Transverse colon (tissue), 4 donors: ENCODE results near the gene CHST11. TPM values are rescaled to one million over a fixed set of nuclear protein-coding genes. Genes with fewer than 3 reads are reported as not detected.

ENCODE experiments used
- DNase-seq: peaks from one replicate; pipeline ENCODE4 v3.0.0-alpha.2; 2019
- H3K27ac ChIP-seq, 4 donors: fragments of 200-600 bp; sonication (generic); 2 replicates each; pipeline ENCODE4 v1.5.1; 2016 to 2018; ENCODE audit warnings: inconsistent platforms in 4 of 4
- H3K27me3 ChIP-seq: fragments of 200-600 bp; sonication (generic); 2 replicates; pipeline ENCODE4 v1.5.1; 2017; ENCODE audit warnings: inconsistent platforms
- H3K36me3 ChIP-seq, 4 donors: fragments of 200-600 bp; sonication (generic); 2 replicates each; pipeline ENCODE4 v1.5.1; 2017 to 2019; ENCODE audit warnings: inconsistent platforms in 4 of 4
- H3K4me1 ChIP-seq, 4 donors: fragments of 200-600 bp; sonication (generic); 2 replicates each; pipeline ENCODE4 v1.5.1; 2017 to 2020; ENCODE audit warnings: inconsistent platforms in 4 of 4
- H3K4me3 ChIP-seq, 4 donors: fragments of 200-600 bp; sonication (generic); 1 replicate in 1 of 4; 2 replicates in 3 of 4; pipeline versions ENCODE4 v1.5.1 to v1.6.1; 2017 to 2019; ENCODE audit warnings: inconsistent platforms in 4 of 4
- H3K9me3 ChIP-seq, 2 donors: fragments of 200-600 bp; sonication (generic); 2 replicates each; pipeline ENCODE4 v1.5.1; 2017 to 2019; ENCODE audit warnings: inconsistent platforms in 2 of 2
- EP300 ChIP-seq: sonication (generic); formaldehyde crosslinking; IDR thresholded peaks from one replicate; pipeline ENCODE4 v1.6.1; 2017; ENCODE audit warnings: antibody characterized with exemption, low read depth
- POLR2A ChIP-seq: fragments of 450-650 bp; IDR thresholded peaks from one replicate; pipeline ENCODE4 v1.6.1; 2016; ENCODE audit warnings: antibody characterized with exemption, mild to moderate bottlenecking, moderate library complexity
- POLR2AphosphoS5 ChIP-seq, 3 donors: sonication (generic); formaldehyde crosslinking; IDR thresholded peaks; one replicate each; pipeline ENCODE4 v1.6.1; 2016; ENCODE audit warnings: antibody characterized with exemption in 3 of 3
- WGBS, 2 donors: methylation state at CpG; one replicate each; pipeline ENCODE4 v1.1.5; 2018; ENCODE audit warnings: low coverage in 1 of 2; 5-methylcytosine and 5-hydroxymethylcytosine counted together
- in situ Hi-C, 4 donors: fragments of 200-750 bp; cut with MboI; loops; one replicate each; pipeline versions ENCODE4 v1.15.0 to v1.15.1; 2017; ENCODE audit warnings: low sequenced_read_pairs in 3 of 4, low pct_ligation_motif_present in 1 of 4, low pct_unique_long_range_greater_than_20kb in 1 of 4
- intact Hi-C: fragments of 100-400 bp; cut with DNase I; formaldehyde crosslinking; loops from one replicate; pipeline ENCODE4 v1.15.1; 2023; ENCODE audit warnings: low total_unique reads
- total RNA-seq, 4 donors: library from RNA; depleted of rRNA; stranded (reverse); fragments of >200 nt; gene quantifications; one replicate each; pipeline ENCODE4 v1.1.0, GENCODE V29; 2016
- TF ChIP-seq, protein P1 (sequence below), 5 experiments: fragments of 200-600 bp in 3 of 5; fragments of 450-650 bp in 2 of 5; sonication (generic) in 3 of 5; IDR thresholded peaks; 1 replicate in 2 of 5; 2 replicates in 3 of 5; pipeline ENCODE4 v1.5.1; 2016 to 2017; ENCODE audit warnings: antibody characterized with exemption in 5 of 5, inconsistent platforms in 3 of 5, mild to moderate bottlenecking in 2 of 5, moderate library complexity in 1 of 5

Gene CHST11
- total RNA-seq, 4 donors from 2014 or later: 4.2 to 123 (median 31.5) TPM

DNA sequence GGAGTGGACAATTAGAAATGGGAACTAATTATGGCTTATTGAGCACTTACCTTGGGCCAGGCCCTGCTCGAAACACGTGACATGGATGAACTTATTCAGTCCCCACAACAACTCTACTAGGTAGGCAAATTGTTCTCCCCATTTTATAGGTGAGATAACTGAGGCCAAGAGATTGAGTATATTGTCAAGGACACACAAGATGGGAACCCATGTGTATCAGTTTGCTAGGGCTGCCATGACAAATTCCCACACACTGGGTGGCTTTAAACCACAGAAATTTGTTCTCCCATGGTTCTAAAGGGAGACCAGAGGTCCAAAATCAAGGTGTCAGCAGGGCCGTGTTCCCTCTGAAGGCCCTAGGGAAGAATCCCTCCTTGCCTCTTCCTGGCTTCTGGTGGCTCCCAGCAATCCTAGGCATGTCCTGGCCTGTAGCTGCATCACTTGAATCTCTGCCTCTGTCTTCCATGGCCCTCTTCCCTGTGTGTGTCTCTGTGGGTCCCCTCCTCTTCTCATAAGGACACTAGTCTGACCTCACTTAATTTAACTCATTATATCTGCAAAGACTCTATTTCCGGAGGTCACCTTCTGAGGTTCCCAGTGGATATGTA, 128.8 kb downstream of the CHST11 start:
- Histone ChIP-seq H3K27me3 (no peaks in the 10 kb centered on the region), H3K9me3 (no peaks in the 10 kb centered on the region), H3K36me3 (no peaks in the 10 kb centered on the region), H3K4me1 (peaks cover 0 to 21% (median 2%) of the 10 kb centered on the region in 4 donors), H3K27ac (no peak overlapping the region), H3K4me3 (no peak overlapping the region)
- TF ChIP-seq, protein P1, sequence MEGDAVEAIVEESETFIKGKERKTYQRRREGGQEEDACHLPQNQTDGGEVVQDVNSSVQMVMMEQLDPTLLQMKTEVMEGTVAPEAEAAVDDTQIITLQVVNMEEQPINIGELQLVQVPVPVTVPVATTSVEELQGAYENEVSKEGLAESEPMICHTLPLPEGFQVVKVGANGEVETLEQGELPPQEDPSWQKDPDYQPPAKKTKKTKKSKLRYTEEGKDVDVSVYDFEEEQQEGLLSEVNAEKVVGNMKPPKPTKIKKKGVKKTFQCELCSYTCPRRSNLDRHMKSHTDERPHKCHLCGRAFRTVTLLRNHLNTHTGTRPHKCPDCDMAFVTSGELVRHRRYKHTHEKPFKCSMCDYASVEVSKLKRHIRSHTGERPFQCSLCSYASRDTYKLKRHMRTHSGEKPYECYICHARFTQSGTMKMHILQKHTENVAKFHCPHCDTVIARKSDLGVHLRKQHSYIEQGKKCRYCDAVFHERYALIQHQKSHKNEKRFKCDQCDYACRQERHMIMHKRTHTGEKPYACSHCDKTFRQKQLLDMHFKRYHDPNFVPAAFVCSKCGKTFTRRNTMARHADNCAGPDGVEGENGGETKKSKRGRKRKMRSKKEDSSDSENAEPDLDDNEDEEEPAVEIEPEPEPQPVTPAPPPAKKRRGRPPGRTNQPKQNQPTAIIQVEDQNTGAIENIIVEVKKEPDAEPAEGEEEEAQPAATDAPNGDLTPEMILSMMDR (IDR thresholded peaks at IDR 0.05): no peak
- no peak for TF ChIP-seq POLR2AphosphoS5 (IDR thresholded peaks at IDR 0.05)
- no peak for TF ChIP-seq POLR2A
- no peak for TF ChIP-seq EP300
- DNase-seq: no peak
- in situ Hi-C loops (no loop called here), intact Hi-C loops (no loop called here)
- WGBS, 2 donors: 86 to 100% methylated on average over 2 to 4 of the region's 4 CpGs

DNA sequence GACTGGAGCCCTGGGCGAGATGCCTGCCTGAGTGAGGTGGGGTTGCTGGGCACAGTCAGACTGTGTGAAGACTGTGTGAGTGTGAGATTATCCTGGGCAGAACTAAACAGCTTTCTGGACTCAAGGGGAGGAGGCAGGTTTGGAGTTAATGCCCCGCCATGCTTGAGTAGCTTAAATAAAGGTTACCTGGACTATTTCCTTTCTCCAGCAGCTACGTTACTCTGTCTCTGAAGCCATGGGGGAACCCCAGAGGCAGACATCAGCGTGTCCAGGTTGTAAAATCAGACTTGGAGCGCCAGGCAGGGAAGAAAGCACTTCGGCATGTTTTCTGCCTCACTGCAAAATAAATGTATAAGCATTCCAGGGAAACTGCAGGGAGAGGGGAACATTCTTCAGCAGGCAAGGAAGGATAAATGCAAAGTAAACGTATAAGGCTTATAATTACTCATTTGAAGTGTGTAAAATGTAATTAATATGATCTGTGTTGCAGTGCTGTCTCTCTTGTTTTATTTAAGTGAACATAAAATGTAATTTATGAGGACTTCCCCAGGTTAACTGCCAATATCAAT, 129.7 kb downstream of the CHST11 start:
- no peaks in the 10 kb centered on the region for H3K36me3 ChIP-seq
- H3K27ac ChIP-seq: no peak overlapping the region
- intact Hi-C loops: no loop called here
- peaks cover 0 to 15% (median 2%) of the 10 kb centered on the region in 4 donors for H3K4me1 ChIP-seq
- TF ChIP-seq POLR2AphosphoS5 (IDR thresholded peaks at IDR 0.05): no peak
- TF ChIP-seq, protein P1 (IDR thresholded peaks at IDR 0.05): no peak
- TF ChIP-seq EP300: no peak
- TF ChIP-seq POLR2A: no peak
- no peaks in the 10 kb centered on the region for H3K27me3 ChIP-seq
- 50% methylated on average over 2 to 7 of the region's 7 CpGs for WGBS, 2 donors
- no peak overlapping the region for H3K4me3 ChIP-seq
- DNase-seq: no peak
- no peaks in the 10 kb centered on the region for H3K9me3 ChIP-seq
- in situ Hi-C loops: no loop called here

DNA sequence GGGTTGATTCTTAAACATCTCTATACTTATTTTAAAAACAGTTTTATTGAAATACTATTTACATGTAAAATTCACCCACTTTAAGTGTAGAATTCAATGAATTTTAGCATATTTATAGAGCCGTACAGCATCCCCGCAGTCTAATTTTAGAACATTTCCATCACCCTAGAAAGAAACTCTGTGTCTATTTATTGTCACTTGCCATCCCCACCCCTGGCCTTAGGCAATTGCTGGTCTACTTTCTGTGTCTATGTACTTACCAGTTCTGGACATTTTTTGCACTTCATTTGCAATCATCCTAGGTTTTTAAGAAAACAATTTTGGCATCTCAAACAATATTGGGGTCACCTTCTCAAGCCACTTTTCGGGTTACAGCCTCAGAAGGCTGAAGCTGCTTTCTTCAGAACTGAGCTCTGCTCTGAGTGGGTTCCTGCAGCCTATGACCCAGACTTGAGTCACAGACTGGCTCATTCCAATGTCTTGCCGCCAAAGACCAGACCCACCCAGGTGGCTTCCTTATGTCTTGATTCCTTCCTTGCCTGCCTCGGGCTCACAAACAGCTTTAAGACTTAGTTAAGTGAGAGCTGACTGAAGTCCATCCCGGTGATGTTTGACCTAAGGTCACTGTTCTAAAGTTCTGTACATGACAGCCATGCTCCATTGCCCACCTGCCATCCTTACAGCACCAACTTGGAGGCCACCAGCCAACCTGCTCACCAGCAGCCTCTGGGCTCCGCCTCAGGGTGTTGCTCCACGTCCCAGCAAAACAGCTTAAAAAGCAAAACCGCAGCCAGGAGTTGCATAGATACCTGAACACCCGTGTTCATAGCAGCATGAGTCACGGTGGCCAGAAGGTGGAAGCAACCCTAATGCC, 131.5 kb downstream of the CHST11 start:
- Histone ChIP-seq H3K27me3 (no peaks in the 10 kb centered on the region), H3K36me3 (no peaks in the 10 kb centered on the region), H3K4me1 (peaks cover 0 to 5% (median 2%) of the 10 kb centered on the region in 4 donors), H3K27ac (no peak overlapping the region), H3K9me3 (no peaks in the 10 kb centered on the region), H3K4me3 (no peak overlapping the region)
- WGBS, 2 donors: 87 to 88% methylated on average over 5 to 11 of the region's 11 CpGs
- DNase-seq: no peak
- TF ChIP-seq POLR2A: no peak
- TF ChIP-seq EP300: no peak
- TF ChIP-seq, protein P1 (IDR thresholded peaks at IDR 0.05): no peak
- TF ChIP-seq POLR2AphosphoS5 (IDR thresholded peaks at IDR 0.05): no peak
- in situ Hi-C loops: no loop called here
- intact Hi-C loops: no loop called here

DNA sequence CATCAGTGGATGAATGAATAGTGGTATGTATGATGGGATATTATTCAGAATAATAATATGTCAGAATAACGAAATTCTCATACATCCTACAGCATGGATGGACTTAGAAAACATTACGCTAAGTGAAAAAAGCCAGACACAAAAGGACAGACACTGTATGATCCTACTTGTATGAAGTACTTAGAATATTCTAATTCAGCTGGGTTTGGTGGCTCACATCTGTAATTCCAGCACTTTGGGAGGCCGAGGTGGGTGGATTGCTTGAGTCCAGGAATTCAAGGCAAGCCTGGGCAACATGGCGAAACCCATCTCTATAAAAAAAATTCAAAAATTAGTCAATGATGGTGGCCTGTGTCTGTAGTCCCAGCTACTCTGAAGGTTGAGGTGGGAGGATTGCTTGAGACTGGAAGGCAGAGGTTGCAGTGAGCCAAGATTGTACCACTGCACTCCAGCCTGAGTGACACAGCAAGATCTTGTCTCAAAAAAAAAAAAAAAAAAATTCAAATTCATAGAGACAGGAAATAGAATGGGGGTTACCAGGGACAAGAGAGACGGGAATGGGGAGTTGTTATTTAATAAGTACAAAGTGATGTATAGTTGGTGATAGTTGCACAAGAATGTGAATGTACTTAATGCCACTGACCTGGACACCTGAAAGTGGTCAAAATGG, 132.3 kb downstream of the CHST11 start:
- no peak for DNase-seq
- Histone ChIP-seq H3K9me3 (no peaks in the 10 kb centered on the region), H3K4me3 (no peak overlapping the region), H3K36me3 (no peaks in the 10 kb centered on the region), H3K27ac (no peak overlapping the region), H3K4me1 (peaks cover 0 to 5% (median 2%) of the 10 kb centered on the region in 4 donors), H3K27me3 (no peaks in the 10 kb centered on the region)
- in situ Hi-C loops: no loop called here
- TF ChIP-seq POLR2AphosphoS5 (IDR thresholded peaks at IDR 0.05) (no peak), EP300 (no peak), POLR2A (no peak)
- TF ChIP-seq, protein P1 (IDR thresholded peaks at IDR 0.05): no peak
- WGBS, 2 donors: 29 to 69% methylated on average over 2 to 5 of the region's 5 CpGs
- intact Hi-C loops: no loop called here
